ENCODE measurements around the gene CNN2. TPM values are rescaled to one million over a fixed set of nuclear protein-coding genes. Genes with fewer than 3 reads are reported as not detected.

Gene CNN2
- polyA plus RNA-seq, 3 donors = 69.9 to 213 (median 144) TPM

DNA sequence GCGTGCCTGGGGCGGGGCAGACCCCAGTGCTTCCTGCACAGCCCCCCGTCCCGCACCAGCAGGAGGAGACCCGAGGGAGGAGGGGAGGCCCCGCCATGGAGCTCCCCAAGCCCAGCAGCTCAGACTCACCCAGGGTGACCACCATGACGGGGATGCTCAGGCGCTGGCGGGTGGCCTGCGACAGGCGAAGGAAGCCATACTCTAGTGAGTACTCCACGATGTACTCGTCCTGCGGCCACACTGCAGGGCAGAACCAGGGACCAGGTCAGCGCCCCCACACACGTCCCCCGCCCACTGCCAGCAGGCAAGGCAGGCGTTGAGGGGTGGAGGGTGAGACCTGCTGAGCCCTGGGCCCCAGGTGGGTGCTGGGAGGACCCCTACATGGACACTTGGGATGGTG, 14.1 kb upstream of the CNN2 start:
- no peak for DNase-seq
- Mint-ChIP-seq H3K4me1 (peaks cover 10% of the 10 kb centered on the region), H3K27ac (no peak overlapping the region), H3K9me3 (peaks cover 0 to 3% (median 0%) of the 10 kb centered on the region in 7 donors), H3K36me3 (peaks cover 18 to 45% of the 10 kb centered on the region in 2 donors), H3K4me3 (no peak overlapping the region), H3K27me3 (ENCODE audit: low read depth in 3 of 3) (peaks cover 0 to 3% (median 1%) of the 10 kb centered on the region in 3 donors)
- Histone ChIP-seq H3K27me3 (ENCODE audit: control insufficient read depth in 2 of 2, insufficient read depth in 2 of 2, low read length in 2 of 2) (no peaks in the 10 kb centered on the region), H3K4me2 (replicated peaks; ENCODE audit: extremely low read depth, low read length, poor library complexity, severe bottlenecking) (no peak overlapping the region), H3K9me3 (replicated peaks in 1 of 2; ENCODE audit: control insufficient read depth in 1 of 2, insufficient read depth in 1 of 2, low read length in 2 of 2) (no peaks in the 10 kb centered on the region), H3K9ac (ENCODE audit: insufficient read depth, low read length, poor library complexity, severe bottlenecking) (no peak overlapping the region), H3K4me3 (replicated peaks in 1 of 3; ENCODE audit: low read depth in 2 of 3, low read length in 3 of 3) (no peak overlapping the region), H3K79me2 (ENCODE audit: insufficient read depth, low read length) (peaks cover 43% of the 10 kb centered on the region), H2AFZ (ENCODE audit: insufficient read depth, low read depth, low read length, poor library complexity, severe bottlenecking) (no peak overlapping the region), H4K20me1 (ENCODE audit: insufficient read depth, low read length) (peaks cover 87% of the 10 kb centered on the region), H3K27ac (ENCODE audit: low read depth in 1 of 2, low read length in 2 of 2) (no peak overlapping the region), H3K36me3 (replicated peaks in 1 of 2; ENCODE audit: control insufficient read depth in 1 of 2, insufficient read depth in 2 of 2, low read length in 2 of 2) (peaks cover 41 to 56% of the 10 kb centered on the region in 2 donors), H3K4me1 (ENCODE audit: control insufficient read depth in 1 of 2, insufficient read depth in 2 of 2, low read length in 2 of 2) (peaks cover 9 to 13% of the 10 kb centered on the region in 2 donors)
- WGBS (ENCODE audit: insufficient coverage) = 96% methylated on average over 18 of the region's 18 CpGs
- TF ChIP-seq, protein P1, sequence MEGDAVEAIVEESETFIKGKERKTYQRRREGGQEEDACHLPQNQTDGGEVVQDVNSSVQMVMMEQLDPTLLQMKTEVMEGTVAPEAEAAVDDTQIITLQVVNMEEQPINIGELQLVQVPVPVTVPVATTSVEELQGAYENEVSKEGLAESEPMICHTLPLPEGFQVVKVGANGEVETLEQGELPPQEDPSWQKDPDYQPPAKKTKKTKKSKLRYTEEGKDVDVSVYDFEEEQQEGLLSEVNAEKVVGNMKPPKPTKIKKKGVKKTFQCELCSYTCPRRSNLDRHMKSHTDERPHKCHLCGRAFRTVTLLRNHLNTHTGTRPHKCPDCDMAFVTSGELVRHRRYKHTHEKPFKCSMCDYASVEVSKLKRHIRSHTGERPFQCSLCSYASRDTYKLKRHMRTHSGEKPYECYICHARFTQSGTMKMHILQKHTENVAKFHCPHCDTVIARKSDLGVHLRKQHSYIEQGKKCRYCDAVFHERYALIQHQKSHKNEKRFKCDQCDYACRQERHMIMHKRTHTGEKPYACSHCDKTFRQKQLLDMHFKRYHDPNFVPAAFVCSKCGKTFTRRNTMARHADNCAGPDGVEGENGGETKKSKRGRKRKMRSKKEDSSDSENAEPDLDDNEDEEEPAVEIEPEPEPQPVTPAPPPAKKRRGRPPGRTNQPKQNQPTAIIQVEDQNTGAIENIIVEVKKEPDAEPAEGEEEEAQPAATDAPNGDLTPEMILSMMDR (IDR thresholded peaks at IDR 0.05) = no peak
- intact Hi-C loops (cut with micrococcal nuclease) = no loop called here

DNA sequence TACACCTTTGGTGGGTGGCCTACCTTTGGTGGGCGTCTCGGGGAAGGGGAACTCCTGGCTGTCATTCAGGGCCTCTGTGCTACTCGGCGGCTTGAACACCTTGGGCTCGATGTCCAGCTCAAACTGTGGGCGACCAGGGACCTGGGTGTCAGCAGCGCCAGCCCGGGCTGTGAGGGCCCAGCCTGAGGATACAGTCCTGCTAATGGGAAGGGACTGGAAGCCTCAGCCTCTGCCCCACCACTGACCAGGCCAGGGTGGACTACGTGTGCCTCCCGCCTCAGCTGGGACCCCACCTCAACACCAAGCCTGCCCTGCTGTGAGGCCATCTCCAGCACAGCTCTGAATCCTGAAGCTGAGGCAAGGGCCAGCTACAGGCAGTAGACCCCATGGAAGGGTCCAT, 13.2 kb upstream of the CNN2 start:
- Histone ChIP-seq H2AFZ (ENCODE audit: insufficient read depth, low read depth, low read length, poor library complexity, severe bottlenecking) (no peak overlapping the region), H4K20me1 (ENCODE audit: insufficient read depth, low read length) (peaks cover 96% of the 10 kb centered on the region), H3K27me3 (ENCODE audit: control insufficient read depth in 2 of 2, insufficient read depth in 2 of 2, low read length in 2 of 2) (no peaks in the 10 kb centered on the region), H3K4me2 (replicated peaks; ENCODE audit: extremely low read depth, low read length, poor library complexity, severe bottlenecking) (no peak overlapping the region), H3K79me2 (ENCODE audit: insufficient read depth, low read length) (peaks cover 52% of the 10 kb centered on the region), H3K9ac (ENCODE audit: insufficient read depth, low read length, poor library complexity, severe bottlenecking) (no peak overlapping the region), H3K9me3 (replicated peaks in 1 of 2; ENCODE audit: control insufficient read depth in 1 of 2, insufficient read depth in 1 of 2, low read length in 2 of 2) (no peaks in the 10 kb centered on the region), H3K4me1 (ENCODE audit: control insufficient read depth in 1 of 2, insufficient read depth in 2 of 2, low read length in 2 of 2) (peaks cover 18 to 22% of the 10 kb centered on the region in 2 donors), H3K36me3 (replicated peaks in 1 of 2; ENCODE audit: control insufficient read depth in 1 of 2, insufficient read depth in 2 of 2, low read length in 2 of 2) (peaks cover 45 to 56% of the 10 kb centered on the region in 2 donors), H3K27ac (ENCODE audit: low read depth in 1 of 2, low read length in 2 of 2) (no peak overlapping the region), H3K4me3 (replicated peaks in 1 of 3; ENCODE audit: low read depth in 2 of 3, low read length in 3 of 3) (no peak overlapping the region)
- Mint-ChIP-seq H3K9me3 (peaks cover 0 to 3% (median 0%) of the 10 kb centered on the region in 7 donors), H3K4me3 (no peak overlapping the region), H3K27ac (no peak overlapping the region), H3K27me3 (ENCODE audit: low read depth in 3 of 3) (peaks cover 0 to 3% (median 1%) of the 10 kb centered on the region in 3 donors), H3K36me3 (peaks cover 18 to 49% of the 10 kb centered on the region in 2 donors), H3K4me1 (peaks cover 18% of the 10 kb centered on the region)
- DNase-seq = no peak
- WGBS (ENCODE audit: insufficient coverage) = 96% methylated on average over 10 of the region's 10 CpGs
- TF ChIP-seq, protein P1 (IDR thresholded peaks at IDR 0.05) = no peak
- intact Hi-C loops (cut with micrococcal nuclease) = no loop called here

Measured in CD14-positive monocyte (primary cell).